ENCODE data around the gene DNM3.

GRCh38 chr1:172298141-172298540 is 456.8 kb downstream of the DNM3 start:
- TF ChIP-seq EZH2 (IDR thresholded peaks at IDR 0.05; ENCODE audit: insufficient read depth, poor library complexity, severe bottlenecking) (no peak), EZH2phosphoT487 (IDR thresholded peaks at IDR 0.05; ENCODE audit: insufficient read depth, low read depth) (no peak)

Measured in GM23248 (cell line).